Peyer's patch (tissue), 4 donors: ENCODE data around the gene MMADHC.

Experiments used
- CTCF ChIP-seq, 6 experiments: fragments of 450-650 bp in 4 of 6; fragments of 200-600 bp in 2 of 6; sonication (generic) in 1 of 6; IDR thresholded peaks; one replicate each; pipeline ENCODE4 v1.5.1; 2017 to 2019; ENCODE audit warnings: antibody characterized with exemption in 6 of 6, mild to moderate bottlenecking in 3 of 6, moderate library complexity in 1 of 6
- POLR2A ChIP-seq, 2 donors: fragments of 450-650 bp; IDR thresholded peaks; one replicate each; pipeline ENCODE4 v1.5.1; 2017; ENCODE audit warnings: antibody characterized with exemption in 2 of 2, mild to moderate bottlenecking in 2 of 2, moderate library complexity in 2 of 2

DNA sequence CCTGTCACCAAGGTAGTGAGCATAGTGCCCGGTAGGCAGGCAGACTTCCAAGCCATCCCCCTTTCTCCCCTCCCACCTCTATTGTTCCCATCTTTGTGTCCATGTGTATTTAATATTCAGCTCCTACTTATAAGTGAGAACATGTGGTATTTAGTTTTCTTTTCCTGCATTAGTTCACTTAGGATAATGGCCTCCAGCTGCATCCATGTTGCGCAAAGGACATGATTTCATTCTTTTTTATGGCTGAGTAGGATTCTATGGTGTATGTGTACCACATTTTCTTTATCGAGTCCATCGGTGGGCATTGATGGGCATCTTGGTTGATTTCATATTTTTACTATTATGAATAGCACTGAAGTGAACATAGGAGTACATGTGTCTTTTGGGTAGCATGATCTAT is 35.3 kb downstream of the MMADHC start:
- TF ChIP-seq CTCF (IDR thresholded peaks at IDR 0.05) (no peak), POLR2A (IDR thresholded peaks at IDR 0.05) (no peak)
